Stomach (tissue), 9 donors: ENCODE measurements around the gene DMRTB1. TPM values are rescaled to one million over a fixed set of nuclear protein-coding genes. Genes with fewer than 3 reads are reported as not detected.

Experiments used
- DNase-seq, 2 donors: peaks; one replicate each; pipeline versions ENCODE4 v3.0.0 to v3.0.0-alpha.2; 2013 to 2019
- H3K27ac ChIP-seq, 5 donors: fragments of 200-600 bp in 4 of 5; sonication (generic) in 4 of 5; one replicate each; pipeline ENCODE4 v1.5.1; 2013 to 2019; ENCODE audit warnings: mild to moderate bottlenecking in 1 of 5, moderate library complexity in 1 of 5
- H3K27me3 ChIP-seq, 3 donors: fragments of 200-600 bp; sonication (generic); one replicate each; pipeline ENCODE4 v1.5.1; 2017 to 2019; ENCODE audit warnings: mixed run types in 1 of 3
- H3K36me3 ChIP-seq, 4 donors: fragments of 200-600 bp; sonication (generic); 1 replicate in 3 of 4; 2 replicates in 1 of 4; pipeline ENCODE4 v1.5.1; 2016 to 2019
- H3K4me1 ChIP-seq, 4 donors: fragments of 200-600 bp; sonication (generic); one replicate each; pipeline ENCODE4 v1.5.1; 2016 to 2019
- H3K4me3 ChIP-seq, 4 donors: fragments of 200-600 bp; sonication (generic) in 3 of 4; one replicate each; pipeline ENCODE4 v1.5.1; 2016 to 2019; ENCODE audit warnings: mild to moderate bottlenecking in 1 of 4
- H3K9me3 ChIP-seq, 4 donors: fragments of 200-600 bp; sonication (generic); one replicate each; pipeline ENCODE4 v1.5.1; 2016 to 2019
- EP300 ChIP-seq: sonication (generic); formaldehyde crosslinking; IDR thresholded peaks from one replicate; pipeline ENCODE4 v1.6.1; 2017; ENCODE audit warnings: antibody characterized with exemption
- POLR2A ChIP-seq, 4 donors: fragments of 450-650 bp; IDR thresholded peaks; one replicate each; pipeline ENCODE4 v1.6.1; 2016; ENCODE audit warnings: antibody characterized with exemption in 4 of 4, control low read depth in 2 of 4, mild to moderate bottlenecking in 1 of 4, moderate library complexity in 1 of 4
- POLR2AphosphoS5 ChIP-seq, 3 donors: sonication (generic); formaldehyde crosslinking; IDR thresholded peaks; one replicate each; pipeline ENCODE4 v1.6.1; 2016; ENCODE audit warnings: antibody characterized with exemption in 3 of 3
- WGBS, 5 donors: extraction: QIAGEN DNeasy Blood & Tissue Kit in 3 of 5; methylation state at CpG; one replicate each; pipeline versions ENCODE4 v1.1.5 to v1.1.7; 2013 to 2018; 5-methylcytosine and 5-hydroxymethylcytosine counted together
- intact Hi-C: fragments of 100-400 bp; cut with DNase I; formaldehyde crosslinking; loops from one replicate; pipeline ENCODE4 v1.15.1; 2023; ENCODE audit warnings: low total_unique reads
- polyA plus RNA-seq, 3 donors: library from polyadenylated mRNA; stranded (reverse); fragments of 200-250 nt; gene quantifications; one replicate each; pipeline ENCODE4 v1.2.3, GENCODE V29; 2013
- total RNA-seq, 5 donors: library from RNA; depleted of rRNA; stranded (reverse); fragments of >200 nt; gene quantifications; one replicate each; pipeline versions ENCODE4 v1.1.0 to v1.2.3, GENCODE V29; 2014 to 2016
- TF ChIP-seq, protein P1 (sequence below), 7 experiments: fragments of 450-650 bp in 4 of 7; fragments of 200-600 bp in 3 of 7; sonication (generic) in 3 of 7; IDR thresholded peaks; one replicate each; pipeline ENCODE4 v1.5.1; 2016 to 2019; ENCODE audit warnings: antibody characterized with exemption in 7 of 7, control low read depth in 2 of 7, mild to moderate bottlenecking in 1 of 7
- donor health status: healthy with polysubstance abuse.
- donor health status: Bipolar disorder and iron deficiency.
- donor health status: healthy.

DMRTB1 gene
- total and polyA plus RNA-seq, 8 donors = not detected

DNA sequence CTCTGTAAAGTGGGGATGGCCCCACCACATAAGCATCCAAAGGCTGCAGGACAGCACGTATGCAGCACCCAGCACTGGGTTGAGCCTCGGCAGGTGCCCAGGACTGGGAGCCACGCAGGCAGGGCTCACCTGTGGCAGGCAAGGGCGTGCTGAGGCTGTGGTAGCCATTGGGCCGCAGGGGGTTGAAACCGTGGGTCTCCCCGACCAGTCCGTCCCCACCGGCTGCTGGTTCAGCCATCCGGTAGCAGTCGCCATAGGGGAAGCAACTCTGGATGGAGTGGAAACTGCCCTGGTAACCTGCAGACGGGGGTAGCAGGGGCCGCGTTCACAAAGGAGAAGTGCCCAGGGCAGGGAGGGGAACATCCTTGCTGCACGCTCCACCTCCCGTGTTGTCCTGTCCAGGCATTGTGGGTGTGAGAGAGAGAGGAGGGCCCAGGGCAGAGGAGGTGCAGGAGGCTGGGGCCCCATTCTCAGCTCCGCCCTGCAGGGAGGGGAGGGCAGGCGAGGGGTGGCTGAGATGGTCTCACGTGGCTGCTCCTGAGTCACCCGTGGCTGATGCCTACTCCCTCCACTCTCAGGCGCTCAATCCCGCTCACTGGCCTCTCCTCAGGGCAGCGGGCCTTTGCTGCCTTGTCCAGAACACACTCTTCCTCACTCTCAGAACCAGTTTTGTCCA lies 49.9 kb downstream of the DMRTB1 start:
- TF ChIP-seq EP300 (no peak), POLR2A (IDR thresholded peaks at IDR 0.05) (no peak), POLR2AphosphoS5 (IDR thresholded peaks at IDR 0.05) (no peak)
- TF ChIP-seq, protein P1, sequence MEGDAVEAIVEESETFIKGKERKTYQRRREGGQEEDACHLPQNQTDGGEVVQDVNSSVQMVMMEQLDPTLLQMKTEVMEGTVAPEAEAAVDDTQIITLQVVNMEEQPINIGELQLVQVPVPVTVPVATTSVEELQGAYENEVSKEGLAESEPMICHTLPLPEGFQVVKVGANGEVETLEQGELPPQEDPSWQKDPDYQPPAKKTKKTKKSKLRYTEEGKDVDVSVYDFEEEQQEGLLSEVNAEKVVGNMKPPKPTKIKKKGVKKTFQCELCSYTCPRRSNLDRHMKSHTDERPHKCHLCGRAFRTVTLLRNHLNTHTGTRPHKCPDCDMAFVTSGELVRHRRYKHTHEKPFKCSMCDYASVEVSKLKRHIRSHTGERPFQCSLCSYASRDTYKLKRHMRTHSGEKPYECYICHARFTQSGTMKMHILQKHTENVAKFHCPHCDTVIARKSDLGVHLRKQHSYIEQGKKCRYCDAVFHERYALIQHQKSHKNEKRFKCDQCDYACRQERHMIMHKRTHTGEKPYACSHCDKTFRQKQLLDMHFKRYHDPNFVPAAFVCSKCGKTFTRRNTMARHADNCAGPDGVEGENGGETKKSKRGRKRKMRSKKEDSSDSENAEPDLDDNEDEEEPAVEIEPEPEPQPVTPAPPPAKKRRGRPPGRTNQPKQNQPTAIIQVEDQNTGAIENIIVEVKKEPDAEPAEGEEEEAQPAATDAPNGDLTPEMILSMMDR (IDR thresholded peaks at IDR 0.05) = no peak
- 60 to 68% (median 67%) methylated on average over 20 to 23 of the region's 23 CpGs for WGBS, 5 donors
- Histone ChIP-seq H3K36me3 (no peaks in the 10 kb centered on the region), H3K9me3 (no peaks in the 10 kb centered on the region), H3K27me3 (no peaks in the 10 kb centered on the region), H3K4me1 (peaks cover 0 to 40% (median 0%) of the 10 kb centered on the region in 4 donors), H3K27ac (peak overlapping the region in 1 of 5 donors; percentile 66), H3K4me3 (no peak overlapping the region)
- intact Hi-C loops = no loop called here
- DNase-seq = no peak

DNA sequence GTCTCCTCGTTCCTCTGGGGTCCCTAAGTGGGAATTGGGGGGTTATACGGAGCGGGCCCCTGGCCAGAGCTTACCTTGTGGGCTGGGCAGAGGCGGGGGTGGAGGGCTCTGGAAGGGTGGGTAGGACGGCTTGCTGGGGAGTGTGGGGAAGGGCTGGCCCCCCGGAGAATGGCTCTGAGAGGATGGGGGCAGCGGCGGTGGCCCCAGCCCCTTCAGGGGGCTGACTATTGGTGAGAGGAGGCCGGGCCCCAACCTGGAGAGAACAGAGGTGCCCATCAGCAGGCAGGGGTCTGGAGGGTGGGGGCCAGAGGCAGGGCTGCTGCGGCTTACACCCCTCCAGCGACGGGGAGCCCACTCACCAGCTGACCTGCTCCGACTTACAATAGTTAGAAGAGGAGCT lies 50.6 kb downstream of the DMRTB1 start:
- no peaks in the 10 kb centered on the region for H3K36me3 ChIP-seq
- 84 to 95% (median 89%) methylated on average over 11 to 13 of the region's 13 CpGs for WGBS, 5 donors
- intact Hi-C loops = no loop called here
- TF ChIP-seq POLR2A (IDR thresholded peaks at IDR 0.05) = no peak
- TF ChIP-seq POLR2AphosphoS5 (IDR thresholded peaks at IDR 0.05) = no peak
- TF ChIP-seq EP300 = no peak
- H3K27ac ChIP-seq = peak overlapping the region in 1 of 5 donors; percentile 66
- H3K9me3 ChIP-seq = no peaks in the 10 kb centered on the region
- no peak for DNase-seq
- no peak overlapping the region for H3K4me3 ChIP-seq
- H3K27me3 ChIP-seq = no peaks in the 10 kb centered on the region
- H3K4me1 ChIP-seq = peaks cover 0 to 40% (median 0%) of the 10 kb centered on the region in 4 donors

DNA sequence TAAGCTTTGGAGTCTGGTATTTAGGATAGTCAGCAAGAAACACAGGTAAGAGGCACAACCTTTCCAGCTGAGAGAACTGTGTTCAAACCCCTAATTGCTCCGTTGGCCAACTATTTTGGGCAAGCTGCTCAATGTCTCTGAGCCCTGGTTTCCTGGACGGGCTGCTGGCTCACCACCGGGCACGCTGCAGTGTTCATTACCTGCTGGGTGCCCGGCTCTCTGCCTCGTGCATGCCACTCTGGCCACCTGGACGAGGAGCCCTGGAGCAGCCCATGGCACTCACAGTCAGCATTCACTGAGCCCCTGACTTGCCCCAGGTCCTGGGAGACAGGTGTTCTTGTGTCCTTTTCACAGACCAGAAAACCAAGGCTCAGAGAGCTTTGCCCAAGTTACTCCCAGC lies 51.0 kb downstream of the DMRTB1 start:
- H3K27ac ChIP-seq = peak overlapping the region in 1 of 5 donors; percentile 66
- no peaks in the 10 kb centered on the region for H3K9me3 ChIP-seq
- TF ChIP-seq POLR2A (IDR thresholded peaks at IDR 0.05) = no peak
- TF ChIP-seq, protein P1 (IDR thresholded peaks at IDR 0.05) = no peak
- TF ChIP-seq POLR2AphosphoS5 (IDR thresholded peaks at IDR 0.05) = no peak
- TF ChIP-seq EP300 = no peak
- intact Hi-C loops = no loop called here
- no peaks in the 10 kb centered on the region for H3K27me3 ChIP-seq
- DNase-seq = no peak
- no peaks in the 10 kb centered on the region for H3K36me3 ChIP-seq
- peaks cover 0 to 40% (median 0%) of the 10 kb centered on the region in 4 donors for H3K4me1 ChIP-seq
- H3K4me3 ChIP-seq = no peak overlapping the region
- 89 to 100% (median 94%) methylated on average over 3 to 7 of the region's 7 CpGs for WGBS, 5 donors

DNA sequence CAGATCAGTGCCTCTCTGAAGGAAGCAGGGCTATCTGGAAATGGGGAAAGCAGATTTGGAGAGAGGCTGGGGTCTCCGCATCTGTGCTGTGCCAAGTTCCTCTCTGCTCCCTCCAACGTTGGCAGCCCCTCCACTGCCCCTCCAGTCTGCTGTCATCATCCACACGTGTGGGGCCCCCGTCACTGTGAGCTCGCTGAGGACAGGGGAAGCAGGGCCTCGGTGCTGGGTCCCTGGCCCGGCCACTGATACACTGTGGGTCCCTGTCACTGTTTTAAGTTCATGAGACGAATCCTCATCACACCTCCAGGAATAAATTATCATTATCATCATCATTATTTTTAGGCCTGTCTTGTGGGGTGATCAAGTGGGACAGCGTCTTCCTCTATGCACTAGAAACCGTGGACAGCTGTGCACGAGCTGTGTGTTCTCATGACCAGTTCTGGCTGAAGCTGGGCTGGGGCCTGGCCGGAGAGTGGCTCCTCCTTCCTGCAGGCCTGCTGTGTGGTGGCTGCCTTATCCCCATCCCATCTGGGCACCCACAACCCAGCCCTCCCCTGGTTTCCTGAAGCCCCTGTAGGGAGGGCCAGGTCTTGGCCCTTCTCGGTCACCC lies 52.2 kb downstream of the DMRTB1 start:
- WGBS, 5 donors = 73 to 87% (median 82%) methylated on average over 13 of the region's 13 CpGs
- Histone ChIP-seq H3K27ac (peak overlapping the region in 1 of 5 donors; percentile 80), H3K4me1 (peaks cover 0 to 40% (median 0%) of the 10 kb centered on the region in 4 donors), H3K27me3 (no peaks in the 10 kb centered on the region), H3K9me3 (no peaks in the 10 kb centered on the region), H3K4me3 (no peak overlapping the region), H3K36me3 (no peaks in the 10 kb centered on the region)
- DNase-seq = no peak
- intact Hi-C loops = no loop called here
- no peak for TF ChIP-seq POLR2A (IDR thresholded peaks at IDR 0.05)
- TF ChIP-seq POLR2AphosphoS5 (IDR thresholded peaks at IDR 0.05) = no peak
- TF ChIP-seq, protein P1 (IDR thresholded peaks at IDR 0.05) = no peak
- TF ChIP-seq EP300 = no peak
